ENCODE data around the gene RASGRP2. TPM values are rescaled to one million over a fixed set of nuclear protein-coding genes. Genes with fewer than 3 reads are reported as not detected.
A peak's percentile ranks its signal among the peaks of the same experiment; 100 is the strongest.
"Not testable (repeated sequence)": the region's sequence is repeated elsewhere in the genome, so short reads cannot be mapped to it uniquely, and the experiment has no call there.

The RASGRP2 gene
- total RNA-seq, 1 donor from 2014 or later = 30.8 TPM

GRCh38 chr11:64712430-64713015 is 31.4 kb downstream of the RASGRP2 start:
- no peak for DNase-seq (ENCODE audit: low spot score)
- intact Hi-C loops (cut with DNase I) = no loop called here

- intact Hi-C loops (cut with DNase I) = no loop called here
- no peak for DNase-seq (ENCODE audit: low spot score)
Measured at GRCh38 chr11:64711956-64712362, 32.0 kb downstream of the RASGRP2 start.

DNA sequence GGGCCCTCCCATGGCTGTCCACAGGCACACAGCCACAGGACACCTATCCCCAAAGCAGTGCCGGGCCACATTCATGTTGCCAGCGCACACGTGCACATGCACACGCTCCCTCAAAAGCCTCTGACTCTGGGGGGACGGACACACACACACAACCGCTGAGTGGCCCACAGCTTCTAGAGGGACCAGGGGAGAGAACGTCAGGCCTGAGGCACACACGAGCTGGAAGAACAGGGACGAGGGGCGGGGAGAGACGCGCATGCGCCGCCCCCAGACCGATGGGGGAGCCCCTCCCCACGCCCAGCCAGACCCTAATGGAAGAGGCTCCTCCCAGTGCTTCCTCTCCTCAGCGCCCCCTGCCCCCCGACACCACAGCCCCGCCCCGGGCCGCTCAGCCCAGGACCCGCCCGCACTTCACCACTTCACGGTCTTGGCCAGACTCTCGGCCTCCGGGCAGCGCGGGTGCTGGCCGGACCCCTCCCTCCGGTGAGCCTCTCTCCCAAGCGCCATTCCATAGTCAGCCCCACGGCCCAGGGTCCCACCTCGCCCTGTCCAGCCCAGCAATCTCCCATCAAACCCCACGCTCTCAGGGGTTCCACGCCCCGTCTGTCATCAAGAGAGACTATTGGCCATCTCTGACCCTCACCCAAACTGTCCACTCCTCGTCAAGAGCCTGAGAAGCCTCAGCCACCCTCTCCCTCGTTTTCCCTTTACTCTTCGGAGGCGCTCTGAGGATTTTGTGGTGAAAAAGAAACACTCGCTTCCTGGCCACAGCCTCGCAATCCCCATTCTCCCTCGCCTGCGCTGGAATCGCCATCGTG is 32.6 kb downstream of the RASGRP2 start:
- intact Hi-C loops (cut with DNase I) = no loop called here
- DNase-seq (ENCODE audit: low spot score) = no peak

DNA sequence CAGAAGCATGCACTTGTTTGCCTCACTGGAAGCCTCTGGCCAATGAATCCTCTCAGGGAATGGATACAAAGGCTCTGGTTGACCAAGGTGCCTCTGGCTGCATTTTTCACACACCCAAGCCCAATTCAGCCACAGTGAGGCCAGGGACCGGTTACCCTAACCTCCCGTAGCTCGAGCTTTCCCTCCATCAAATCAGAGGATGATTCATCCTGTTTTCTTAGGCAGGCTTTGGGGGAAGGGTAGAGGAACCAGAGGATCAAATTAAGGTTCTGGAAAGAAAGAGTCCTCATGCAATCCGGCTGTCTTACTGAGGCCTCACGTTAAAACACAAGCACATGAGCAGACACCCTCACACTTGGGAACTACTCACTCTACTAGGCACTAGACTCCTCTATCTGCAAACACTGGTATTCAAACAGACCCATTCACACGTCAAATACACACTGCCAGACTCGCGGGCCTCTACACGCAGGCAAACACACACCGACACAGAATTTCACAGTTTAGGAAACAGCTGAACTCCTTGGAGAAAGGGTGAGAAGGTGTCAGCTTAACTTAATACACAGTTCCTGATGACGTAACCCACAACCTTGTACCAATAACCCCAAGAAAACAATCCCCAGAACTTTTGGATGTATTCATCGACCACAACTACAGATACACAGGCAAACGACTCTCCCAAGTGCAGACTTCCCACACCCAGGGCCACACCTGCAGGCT is 33.4 kb downstream of the RASGRP2 start:
- intact Hi-C loops (cut with DNase I) = no loop called here
- no peak for DNase-seq (ENCODE audit: low spot score)

DNA sequence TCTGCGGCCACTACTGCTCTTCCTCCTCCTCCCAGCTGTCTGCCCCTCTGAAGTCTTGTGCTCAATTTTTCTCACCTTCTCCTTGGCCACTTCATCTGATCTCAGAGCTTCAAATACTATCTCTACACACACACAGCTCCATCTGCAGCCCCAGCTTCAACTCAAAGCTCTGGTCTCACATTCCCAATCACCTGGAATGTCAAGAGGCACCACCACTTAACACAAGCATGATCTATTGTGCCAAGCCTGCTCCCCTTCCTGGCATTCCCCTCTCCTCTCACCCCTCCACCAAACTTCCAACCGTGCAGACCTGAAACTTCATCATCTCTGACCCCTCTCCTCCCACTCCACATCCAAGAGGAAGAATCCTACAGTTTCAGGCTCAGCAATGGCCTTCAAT is 38.4 kb downstream of the RASGRP2 start:
- intact Hi-C loops (cut with DNase I) = no loop called here
- DNase-seq (ENCODE audit: low spot score) = no peak

DNA sequence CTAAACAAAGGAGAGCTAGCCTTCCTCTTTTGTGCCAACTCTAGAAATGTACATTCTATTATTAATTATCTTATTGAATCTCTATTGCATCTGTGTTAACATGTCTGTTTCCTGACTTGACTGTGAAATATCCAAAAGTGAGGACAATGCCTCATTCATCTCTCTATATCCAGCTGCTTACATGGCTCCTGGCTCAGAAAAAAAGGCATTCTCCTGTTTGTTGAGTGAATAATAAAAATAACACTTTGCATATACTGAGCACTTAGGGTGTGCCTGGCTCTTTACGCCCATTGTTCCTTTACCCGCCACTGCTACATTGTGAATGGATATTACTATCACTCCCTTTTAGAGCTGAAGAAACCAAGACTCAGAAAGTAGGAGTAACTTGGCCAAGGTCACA is 40.9 kb downstream of the RASGRP2 start:
- intact Hi-C loops (cut with DNase I) = no loop called here
- DNase-seq (ENCODE audit: low spot score) = no peak

DNA sequence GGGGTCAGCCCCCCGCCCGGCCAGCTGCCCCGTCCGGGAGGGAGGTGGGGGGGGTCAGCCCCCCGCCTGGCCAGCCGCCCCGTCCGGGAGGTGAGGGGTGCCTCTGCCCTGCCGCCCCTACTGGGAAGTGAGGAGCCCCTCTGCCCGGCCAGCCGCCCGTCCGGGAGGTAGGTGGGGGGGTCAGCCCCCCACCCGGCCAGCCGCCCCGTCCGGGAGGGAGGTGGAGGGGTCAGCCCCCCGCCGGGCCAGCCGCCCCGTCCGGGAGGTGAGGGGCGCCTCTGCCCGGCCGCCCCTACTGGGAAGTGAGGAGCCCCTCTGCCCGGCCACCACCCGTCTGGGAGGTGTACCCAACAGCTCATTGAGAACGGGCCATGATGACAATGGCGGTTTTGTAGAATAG is 42.0 kb downstream of the RASGRP2 start:
- DNase-seq (ENCODE audit: low spot score); intact Hi-C loops (cut with DNase I): not testable (repeated sequence)

DNA sequence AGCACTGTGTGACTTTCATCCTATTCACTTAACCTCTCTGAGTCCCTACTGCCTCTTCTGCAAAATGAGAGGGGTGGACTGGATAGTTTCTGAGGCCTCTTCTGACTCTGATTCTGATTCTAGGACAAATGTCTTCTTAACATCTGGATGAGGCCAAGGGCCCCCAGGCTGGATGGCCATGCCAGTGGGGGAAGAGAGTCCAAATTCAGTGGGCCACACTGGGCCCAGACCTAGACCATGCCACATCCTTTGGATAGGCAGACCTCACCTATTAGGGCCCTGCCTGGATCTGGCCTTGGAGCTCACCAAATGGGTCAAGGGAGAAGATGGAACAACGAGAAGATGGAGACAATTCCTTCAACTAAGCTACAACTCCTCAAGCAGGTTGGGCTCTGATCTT is 45.5 kb downstream of the RASGRP2 start:
- DNase-seq (ENCODE audit: low spot score) = no peak
- intact Hi-C loops (cut with DNase I) = no loop called here

- intact Hi-C loops (cut with DNase I) = no loop called here
- DNase-seq (ENCODE audit: low spot score) = no peak
Measured at GRCh38 chr11:64697663-64698375, 46.1 kb downstream of the RASGRP2 start.

DNA sequence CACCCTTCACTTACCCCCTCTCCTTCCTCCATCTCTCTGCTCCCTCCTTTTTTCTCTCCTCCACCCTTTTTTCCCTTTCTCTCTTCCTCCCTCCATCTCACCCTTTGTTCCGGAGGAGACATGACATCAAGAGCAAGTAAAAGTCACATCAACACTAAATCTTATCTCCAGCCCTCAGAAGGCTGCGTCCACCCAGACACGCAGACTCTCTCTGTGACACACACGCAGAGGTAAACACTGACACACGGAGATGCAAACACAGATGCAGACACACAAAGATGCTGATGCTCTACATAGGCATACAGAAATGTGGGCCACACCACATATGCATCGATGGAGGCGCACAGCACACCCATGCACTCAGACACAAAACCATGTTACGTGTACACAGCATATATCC is 47.9 kb downstream of the RASGRP2 start:
- no peak for DNase-seq (ENCODE audit: low spot score)
- intact Hi-C loops (cut with DNase I) = no loop called here

DNA sequence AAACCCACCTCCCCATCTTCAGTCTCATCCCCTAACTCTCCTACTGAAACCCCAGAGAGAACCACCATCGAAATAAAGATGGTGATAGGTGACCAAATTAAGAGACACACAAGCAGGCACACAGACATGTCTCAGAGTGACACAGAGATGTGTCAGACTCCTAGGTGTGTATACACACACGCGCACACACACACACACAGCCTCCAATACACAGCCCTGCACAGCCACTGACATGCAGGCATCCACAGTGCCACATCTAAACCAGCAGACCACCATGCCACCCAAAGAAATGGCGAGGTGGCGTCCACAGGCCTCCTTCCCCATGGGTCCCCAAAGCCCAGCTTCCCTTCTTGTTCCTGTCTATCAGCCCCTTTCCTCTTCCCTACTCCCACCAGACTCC is 48.4 kb downstream of the RASGRP2 start:
- no peak for DNase-seq (ENCODE audit: low spot score)
- intact Hi-C loops (cut with DNase I) = no loop called here

DNA sequence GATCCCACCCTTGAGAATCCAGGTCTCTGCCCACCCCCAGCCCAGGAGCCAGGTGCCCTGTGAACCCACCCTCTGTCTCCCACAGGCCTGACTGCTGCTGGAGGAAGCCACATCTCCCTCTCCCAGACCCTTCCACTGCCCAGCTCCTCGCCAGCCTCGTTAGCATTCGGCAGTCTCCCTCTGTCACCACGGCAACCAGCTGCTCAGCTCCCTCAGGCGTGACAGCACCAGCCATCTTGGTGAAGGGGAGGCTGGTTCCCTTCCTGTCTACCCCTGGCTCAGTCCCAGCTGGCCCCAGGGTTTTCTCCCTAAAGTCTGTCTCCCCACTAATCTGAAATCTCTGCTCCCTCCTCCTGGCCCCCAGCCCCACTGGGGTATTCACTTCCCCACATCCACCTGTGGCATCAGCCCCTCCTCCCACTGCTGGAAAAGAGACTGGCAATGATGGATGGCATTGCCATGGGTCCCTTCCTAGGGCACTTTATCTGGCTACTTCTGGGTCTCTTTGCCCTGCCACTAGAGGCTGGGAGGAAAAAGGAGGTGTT is 49.0 kb downstream of the RASGRP2 start:
- DNase-seq (ENCODE audit: low spot score) = no peak
- intact Hi-C loops (cut with DNase I) = no loop called here

GRCh38 chr11:64694026-64694755 is 49.8 kb downstream of the RASGRP2 start:
- DNase-seq (ENCODE audit: low spot score) = no peak
- intact Hi-C loops (cut with DNase I) = no loop called here

GRCh38 chr11:64692764-64693331 is 51.1 kb downstream of the RASGRP2 start:
- intact Hi-C loops (cut with DNase I) = no loop called here
- no peak for DNase-seq (ENCODE audit: low spot score)

GRCh38 chr11:64691543-64691942 is 52.4 kb downstream of the RASGRP2 start:
- no peak for DNase-seq (ENCODE audit: low spot score)
- intact Hi-C loops (cut with DNase I) = no loop called here

DNA sequence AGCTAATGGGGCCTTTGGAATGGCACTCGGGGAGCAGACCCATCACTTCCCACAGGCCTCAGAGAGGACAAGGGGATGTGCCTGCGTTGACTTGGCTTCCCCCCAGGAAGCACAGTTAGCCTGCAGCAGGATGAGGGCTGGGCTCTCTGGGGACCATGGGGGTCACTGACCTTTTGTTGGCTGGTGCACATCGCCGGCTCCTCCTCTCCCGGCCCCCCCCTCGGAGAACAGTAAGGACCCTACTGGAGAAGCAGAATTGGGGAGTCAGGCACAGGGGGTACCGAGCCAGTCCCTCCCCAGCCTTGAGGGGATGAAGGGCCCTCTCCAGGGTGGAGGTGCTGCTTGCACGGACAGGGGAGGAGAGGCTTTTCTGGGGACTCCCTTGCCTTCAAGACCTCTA is 53.7 kb downstream of the RASGRP2 start:
- no peak for DNase-seq (ENCODE audit: low spot score)
- intact Hi-C loops (cut with DNase I) = no loop called here

DNA sequence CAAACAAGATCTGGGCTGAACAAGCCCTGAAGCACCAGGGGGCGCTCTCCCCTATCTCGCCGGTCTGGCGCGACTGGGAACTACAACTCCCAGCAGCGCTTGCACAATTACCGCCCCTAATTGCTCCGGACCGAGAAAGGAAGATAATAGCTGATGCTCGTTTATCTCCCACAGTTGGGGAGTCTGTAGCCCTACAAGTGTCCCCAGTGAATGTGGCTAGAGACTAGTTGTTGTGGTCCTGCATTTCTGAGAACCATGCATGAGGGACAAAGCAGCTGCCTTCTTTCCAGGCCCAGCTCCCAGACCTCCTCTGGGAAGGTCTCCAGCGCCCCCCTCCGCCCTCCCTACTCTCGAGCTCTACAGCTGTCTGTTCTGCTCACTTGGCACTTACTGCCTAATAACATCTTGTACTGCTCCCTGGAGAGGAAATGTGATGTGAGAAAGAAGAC is 55.4 kb downstream of the RASGRP2 start:
- DNase-seq (ENCODE audit: low spot score) = peak; percentile 94
- intact Hi-C loops (cut with DNase I) = loop anchor here (2.0 kb wide), 1 partner anchor 36 kb away; no protein-coding TSS in a partner anchor

- no peak for DNase-seq (ENCODE audit: low spot score)
- intact Hi-C loops (cut with DNase I) = loop anchor here (2.0 kb wide), 1 partner anchor 37 kb away; no protein-coding TSS in a partner anchor
Measured at GRCh38 chr11:64687643-64688533, 56.1 kb downstream of the RASGRP2 start.

Data from cardiac septum (tissue), 1 donor.